ENCODE results near the gene ZNF532.
"Not testable (repeated sequence)": the region's sequence is repeated elsewhere in the genome, so short reads cannot be mapped to it uniquely, and the experiment has no call there.

The ZNF532 gene

DNA sequence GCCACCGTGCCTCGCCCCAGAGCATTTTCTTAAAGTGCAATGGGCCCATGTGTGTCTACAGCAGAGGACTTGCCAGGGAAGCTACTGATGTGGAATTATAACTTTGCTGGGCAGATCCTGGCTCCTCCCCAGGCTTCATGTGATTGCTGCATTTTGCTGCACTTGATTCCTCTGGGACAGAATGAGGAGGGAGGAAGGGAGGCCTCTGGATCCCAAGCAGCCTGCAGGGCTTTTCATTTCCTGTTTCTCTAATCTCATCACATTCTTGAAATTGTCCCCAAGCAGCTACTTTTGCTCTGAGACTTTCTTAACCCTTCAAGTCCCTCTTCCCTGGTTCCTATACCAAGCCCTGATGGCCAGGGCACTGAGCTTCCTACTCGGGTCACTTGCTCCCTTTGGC, 140.6 kb downstream of the ZNF532 start:
- DNase-seq (ENCODE audit: low read depth in 2 of 2): peak; percentile 44 to 52

DNA sequence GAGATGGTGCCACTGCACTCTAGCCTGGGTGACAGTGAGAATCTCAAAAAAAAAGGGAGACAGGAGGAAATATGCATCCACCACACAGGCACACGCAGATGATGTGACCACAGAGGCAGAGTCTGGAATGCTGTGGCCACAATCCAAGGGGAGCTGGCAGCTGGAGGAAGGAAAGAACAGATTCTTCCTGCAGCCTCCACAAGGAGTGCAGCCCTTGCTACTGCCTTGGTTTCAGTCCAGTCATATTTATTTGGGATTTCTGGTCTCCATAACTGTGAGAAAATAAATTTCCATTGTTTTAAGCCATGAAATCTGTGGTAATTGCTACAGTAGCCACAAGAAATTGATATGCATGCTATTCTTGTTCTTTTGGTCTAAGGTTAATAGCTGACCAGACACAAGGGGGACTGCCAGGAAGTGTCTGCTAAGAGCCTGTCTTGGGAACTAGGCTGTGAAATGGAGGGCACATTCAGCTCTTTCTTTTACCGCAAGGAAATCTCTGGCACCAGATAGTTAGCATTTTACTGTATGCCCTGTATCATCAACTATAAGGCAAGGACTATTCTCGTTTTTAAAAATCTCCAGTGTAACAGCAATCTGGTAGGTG, 141.9 kb downstream of the ZNF532 start:
- DNase-seq (ENCODE audit: low read depth in 2 of 2): no peak

DNA sequence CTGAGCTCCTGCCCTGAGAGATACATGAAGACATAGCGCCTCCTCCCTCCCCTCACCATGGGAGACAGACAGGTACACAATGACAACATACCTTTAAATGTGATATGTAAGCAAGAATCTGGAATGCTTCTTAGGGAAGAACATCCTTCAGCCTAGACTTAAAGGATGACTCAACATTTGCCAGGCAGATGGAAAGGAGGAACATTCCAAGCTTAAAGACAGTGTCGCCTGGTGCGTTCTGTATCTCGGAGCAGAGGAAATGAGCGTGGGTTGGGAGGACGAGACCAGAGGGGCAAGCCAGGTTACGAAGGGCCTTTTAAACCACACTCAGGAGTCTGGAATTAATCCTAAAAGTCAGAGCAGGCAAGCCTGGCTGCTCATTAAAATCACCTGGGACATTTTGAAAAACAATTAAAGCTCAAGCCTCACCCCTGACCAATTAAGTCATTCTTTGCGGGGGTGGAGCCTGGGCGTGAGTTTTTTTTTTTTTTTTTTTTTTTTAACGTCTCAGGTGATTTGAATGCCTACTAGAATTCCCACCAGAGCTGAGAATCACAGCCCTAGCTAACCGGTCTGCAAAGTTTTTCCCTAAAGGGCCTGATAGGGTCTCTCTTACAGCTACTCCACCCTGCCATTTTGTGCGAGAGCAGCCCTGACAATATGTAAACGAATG, 143.8 kb downstream of the ZNF532 start:
- peak in 1 of 2 experiments; percentile 33 for DNase-seq (ENCODE audit: low read depth in 2 of 2)

DNA sequence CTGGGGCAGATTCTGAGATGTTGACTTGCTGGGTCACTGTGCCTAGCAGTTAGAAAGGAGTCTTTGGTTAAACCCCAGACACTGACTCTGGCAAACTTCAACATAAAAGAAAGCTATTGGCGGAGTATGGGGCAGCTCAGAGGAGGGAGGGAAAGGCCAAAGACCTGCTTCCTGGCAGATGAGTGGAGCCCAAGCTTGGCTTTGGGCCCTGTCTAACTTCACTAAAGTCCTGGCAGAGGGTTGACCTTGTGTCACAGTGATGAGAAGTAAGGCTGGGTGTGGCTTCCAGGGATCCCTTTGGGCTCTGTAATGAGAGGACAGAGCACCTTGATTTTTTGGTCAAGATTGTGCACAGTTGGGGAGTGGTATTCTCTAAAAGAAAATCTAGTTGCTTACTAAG, 145.2 kb downstream of the ZNF532 start:
- DNase-seq (ENCODE audit: low read depth in 2 of 2): no peak

DNA sequence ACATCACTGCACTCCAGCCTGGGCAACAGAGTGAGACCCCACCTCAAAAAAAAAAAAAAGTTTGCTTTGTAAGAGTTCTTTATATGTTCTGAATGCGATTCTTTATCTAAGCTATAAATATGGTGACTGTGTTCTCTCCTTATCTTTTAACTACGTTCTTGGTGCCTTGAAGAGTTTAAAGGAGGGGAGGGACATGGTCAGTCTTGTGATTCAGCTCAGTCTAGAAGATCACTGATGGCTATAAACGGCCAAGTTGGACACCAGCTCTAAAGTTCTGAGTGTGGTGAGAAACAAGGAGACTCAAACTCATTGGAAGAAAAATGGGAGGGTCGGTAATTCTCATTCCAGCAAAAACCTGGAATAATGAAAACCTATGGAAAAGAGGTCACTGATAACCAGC, 146.6 kb downstream of the ZNF532 start:
- no peak for DNase-seq (ENCODE audit: low read depth in 2 of 2)

DNA sequence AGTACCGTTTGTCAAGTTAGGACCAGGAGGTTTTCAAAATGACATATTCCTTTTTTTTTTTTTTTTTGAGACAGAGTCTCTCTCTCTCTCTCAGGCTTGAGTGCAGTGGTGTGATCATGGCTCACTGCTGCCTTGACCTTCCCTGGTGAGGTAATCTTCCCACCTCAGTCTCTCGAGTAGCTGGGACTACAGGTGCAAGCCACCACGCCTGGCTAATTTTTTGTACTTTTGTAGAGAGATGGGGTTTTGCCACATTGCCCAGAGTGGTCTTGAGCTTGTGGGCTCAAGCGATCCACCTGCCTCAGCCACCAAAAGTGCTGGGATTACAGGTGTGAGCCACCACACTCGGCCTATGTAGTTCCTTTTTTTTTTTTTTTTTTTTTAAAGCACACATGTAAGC, 147.1 kb downstream of the ZNF532 start:
- DNase-seq (ENCODE audit: low read depth in 2 of 2): no peak

DNA sequence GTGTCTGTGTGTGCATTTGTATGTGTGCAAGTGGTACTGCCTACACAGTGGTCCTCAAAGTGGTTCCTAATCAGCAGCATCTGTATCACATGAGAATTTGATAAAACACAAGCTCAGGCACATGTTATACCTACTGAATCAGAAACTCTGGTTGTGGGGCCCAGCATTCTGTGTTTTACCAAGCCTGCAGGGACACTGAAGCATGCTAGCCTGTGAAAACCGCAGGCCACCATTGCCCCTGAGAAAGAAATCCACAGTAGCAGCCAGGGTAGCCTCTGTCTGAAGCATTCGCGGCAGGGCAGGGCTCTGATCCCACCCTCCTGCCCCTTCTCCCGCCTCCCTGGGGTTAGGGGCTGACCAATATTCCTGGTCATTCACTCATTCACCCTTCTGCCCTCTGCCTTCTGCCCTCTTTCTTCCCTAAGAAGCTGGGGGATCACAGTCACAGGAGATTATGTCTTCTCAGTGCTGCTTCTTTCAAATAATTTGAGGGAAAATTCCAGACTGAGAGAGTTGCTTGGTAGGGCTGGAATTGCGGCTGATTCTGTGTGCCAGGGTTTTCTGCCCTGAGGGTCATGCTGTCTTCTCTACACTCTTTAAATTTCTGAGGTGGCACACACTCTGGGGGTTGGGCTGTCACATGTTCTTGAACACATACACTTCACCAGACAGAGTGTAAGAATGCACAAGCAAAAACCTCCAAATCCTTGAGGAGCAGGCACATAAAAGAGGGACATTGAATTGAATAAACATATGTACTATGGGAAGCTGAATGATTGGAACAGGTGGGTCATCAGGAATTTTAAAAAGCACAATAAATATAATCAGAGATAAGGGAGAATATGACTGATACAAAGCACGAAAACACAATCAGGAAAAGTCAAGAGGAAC, 148.4 kb downstream of the ZNF532 start:
- no peak for DNase-seq (ENCODE audit: low read depth in 2 of 2)

DNA sequence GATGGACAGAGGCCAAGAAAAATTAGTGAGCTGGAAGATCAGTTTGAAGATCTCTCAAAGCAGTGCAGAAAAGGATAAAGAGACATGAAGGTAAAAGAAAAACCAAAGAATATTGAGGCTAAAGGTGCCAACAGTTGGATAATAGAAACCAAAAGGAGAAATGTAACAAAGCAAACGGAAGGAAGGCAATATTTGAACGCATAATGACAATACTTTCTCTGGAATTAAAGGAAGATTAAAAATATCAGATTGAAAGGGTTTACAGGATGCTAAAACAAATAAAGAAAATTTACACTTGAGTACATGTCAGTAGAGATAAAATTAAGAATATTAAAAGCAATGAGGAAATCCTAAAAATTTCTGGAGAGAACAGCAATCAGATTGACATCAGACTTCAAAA, 149.1 kb downstream of the ZNF532 start:
- no peak for DNase-seq (ENCODE audit: low read depth in 2 of 2)

DNA sequence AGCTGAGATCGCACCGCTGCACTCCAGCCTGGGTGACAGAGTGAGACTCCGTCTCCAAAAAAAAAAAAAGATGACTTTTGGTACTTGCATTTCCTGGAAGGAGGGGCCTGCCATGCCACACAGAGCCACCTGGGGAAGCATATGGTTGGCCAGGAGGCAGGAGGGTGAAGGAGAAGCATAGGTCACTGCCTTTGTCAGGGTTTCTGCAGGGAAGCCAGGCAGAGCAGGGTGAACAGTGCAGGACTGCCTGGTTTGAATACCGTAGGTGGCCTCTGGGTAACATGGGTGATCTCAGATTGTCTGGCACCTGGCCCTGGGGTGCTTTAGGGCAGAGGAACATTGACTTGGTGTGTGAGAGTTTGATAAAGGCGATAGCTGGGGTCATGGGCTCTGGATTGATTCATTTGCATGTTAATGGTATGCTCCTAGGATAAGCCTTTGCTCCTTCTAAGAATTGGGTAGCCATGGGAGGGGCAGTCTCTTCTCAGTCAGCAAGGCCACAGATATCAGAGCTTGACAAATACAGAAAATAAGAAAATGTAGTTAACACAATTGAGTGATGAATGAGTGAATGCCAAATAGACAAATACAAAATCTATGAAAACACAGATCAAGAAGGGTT, 151.0 kb downstream of the ZNF532 start:
- DNase-seq (ENCODE audit: low read depth in 2 of 2): no peak

DNA sequence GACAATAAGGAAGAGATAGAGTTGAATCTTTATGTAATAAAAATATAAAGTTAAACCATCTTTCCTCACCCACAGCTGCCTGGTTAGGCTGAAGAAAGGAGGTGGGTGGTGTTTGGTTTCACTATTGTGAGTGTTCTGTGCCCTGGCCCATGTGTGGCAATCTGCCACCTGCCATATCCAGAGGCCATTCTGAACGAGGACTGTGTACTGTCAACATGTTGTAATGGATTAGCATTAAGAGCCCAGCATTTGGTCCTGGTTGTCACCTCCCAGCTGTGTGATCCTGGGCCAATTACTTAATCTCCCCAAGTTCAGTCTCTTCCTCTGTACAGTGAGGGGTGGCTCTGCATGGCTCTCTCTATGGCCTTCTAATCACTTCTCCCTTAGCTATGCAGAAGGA, 156.8 kb downstream of the ZNF532 start:
- no peak for DNase-seq (ENCODE audit: low read depth in 2 of 2)

DNA sequence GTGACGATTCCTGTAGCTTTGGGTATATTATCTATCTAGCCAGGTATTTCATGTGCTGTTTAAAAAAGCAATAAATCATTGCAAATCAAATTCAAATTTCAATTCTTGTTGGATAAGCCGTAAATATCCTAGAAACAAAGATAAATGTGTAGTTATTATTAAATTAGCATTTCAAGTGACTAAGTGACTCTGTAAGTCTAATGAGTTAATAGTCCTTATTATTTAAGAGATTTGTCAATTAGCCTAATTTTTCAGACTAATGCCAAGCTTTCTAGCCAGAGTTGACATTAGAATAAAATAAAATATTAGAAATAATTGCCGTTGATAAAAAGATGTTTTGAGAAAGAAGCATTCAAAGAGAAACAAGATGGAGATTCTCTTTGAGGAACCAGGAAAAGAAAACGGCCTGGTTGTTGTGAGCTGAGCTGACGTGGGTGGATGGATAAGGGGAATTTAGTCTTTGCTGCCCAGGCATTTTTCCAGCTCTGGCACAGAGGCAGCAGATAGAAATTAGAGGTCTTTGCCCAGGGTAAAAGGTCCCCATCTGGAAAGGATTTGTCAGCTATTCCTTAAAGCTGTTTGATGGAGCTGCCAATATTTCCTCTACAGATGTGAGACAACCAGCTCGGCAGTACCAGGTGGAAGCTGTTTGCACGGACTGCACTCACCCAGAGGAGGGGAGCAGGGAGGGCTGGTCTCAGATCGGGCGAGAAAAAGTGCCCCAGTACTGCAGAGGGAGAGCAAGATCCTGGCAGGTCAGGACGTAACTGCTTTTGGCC, 157.7 kb downstream of the ZNF532 start:
- DNase-seq (ENCODE audit: low read depth in 2 of 2): no peak

DNA sequence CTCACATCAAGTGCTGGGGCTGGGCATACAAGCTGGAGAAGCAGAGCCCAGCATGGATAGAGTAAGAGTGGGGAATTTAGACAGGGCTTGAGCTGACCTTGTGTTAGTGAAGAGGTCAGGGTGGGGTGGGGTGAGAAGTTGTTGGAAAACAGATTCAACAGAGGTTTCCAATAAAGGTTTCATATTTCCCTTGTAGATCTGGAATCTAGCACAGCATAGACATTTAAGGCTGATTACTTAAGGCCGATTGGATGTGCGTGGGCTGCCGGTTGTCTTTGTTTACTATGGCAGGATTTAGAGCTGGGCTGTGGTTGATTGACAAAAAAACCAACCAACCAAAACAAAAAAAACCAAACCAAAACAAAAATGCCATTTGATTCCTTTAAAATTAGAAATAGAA, 160.2 kb downstream of the ZNF532 start:
- DNase-seq (ENCODE audit: low read depth in 2 of 2): no peak

DNA sequence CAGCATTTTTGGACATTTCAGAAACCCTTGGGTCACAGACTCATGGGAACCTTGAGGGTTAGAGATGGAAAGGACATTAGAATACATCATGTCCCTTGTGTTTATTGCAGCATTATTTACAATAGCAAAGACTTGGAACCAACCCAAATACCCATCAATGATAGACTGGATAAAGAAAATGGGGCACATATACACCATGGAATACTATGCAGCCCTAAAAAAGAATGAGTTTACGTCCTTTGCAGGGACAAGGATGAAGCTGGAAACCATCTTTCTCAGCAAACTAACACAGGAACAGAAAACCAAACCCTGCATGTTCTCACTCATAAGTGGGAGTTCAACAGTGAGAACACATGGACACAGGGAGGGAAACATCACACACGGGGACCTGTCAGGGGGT, 160.9 kb downstream of the ZNF532 start:
- DNase-seq (ENCODE audit: low read depth in 2 of 2): not testable (repeated sequence)

DNA sequence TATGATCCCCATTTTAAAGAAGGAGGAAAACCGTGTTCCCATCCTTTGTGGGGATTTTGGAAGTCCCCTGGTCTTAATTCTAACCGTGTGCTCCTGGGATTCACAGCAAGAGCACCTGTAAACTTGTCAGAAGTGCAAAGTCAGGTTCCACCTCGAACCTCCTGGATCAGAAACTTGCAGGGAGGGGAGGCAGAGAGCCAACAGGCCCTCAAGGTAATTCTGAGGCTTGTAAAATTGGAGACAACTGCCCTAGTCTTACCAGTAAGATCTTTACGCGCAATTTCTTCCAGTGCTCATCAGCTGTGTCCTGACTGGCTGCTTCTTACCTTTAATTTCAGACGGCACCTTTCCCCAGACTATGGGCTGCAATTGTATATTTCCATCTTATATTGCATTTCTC, 161.7 kb downstream of the ZNF532 start:
- no peak for DNase-seq (ENCODE audit: low read depth in 2 of 2)

DNA sequence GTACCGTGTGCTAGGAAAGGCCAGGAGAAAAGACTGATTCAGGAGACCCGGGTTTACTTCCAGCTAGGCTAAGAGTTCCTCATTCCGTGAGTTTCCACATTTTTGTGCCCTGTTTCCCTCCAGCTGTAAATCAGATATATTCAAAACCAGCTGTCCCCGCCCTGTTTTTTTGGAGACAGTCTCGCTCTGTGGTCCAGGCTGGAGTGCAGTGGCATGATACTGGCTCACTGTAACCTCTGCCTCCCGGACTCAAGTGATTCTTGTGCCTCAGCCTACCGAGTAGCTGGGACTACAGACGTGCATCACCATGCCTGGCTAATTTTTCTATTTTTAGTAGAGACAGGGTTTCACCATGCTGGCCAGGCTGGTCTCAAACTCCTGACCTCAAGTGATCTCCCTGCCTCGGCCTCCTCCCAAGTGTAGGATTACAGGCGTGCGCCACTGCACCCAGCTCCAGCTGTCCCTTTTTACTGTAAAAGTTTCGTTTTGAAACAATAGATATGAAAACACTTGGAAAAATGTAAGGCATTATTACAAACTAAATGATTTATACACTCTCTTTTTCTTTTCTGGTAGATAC, 162.2 kb downstream of the ZNF532 start:
- no peak for DNase-seq (ENCODE audit: low read depth in 2 of 2)

DNA sequence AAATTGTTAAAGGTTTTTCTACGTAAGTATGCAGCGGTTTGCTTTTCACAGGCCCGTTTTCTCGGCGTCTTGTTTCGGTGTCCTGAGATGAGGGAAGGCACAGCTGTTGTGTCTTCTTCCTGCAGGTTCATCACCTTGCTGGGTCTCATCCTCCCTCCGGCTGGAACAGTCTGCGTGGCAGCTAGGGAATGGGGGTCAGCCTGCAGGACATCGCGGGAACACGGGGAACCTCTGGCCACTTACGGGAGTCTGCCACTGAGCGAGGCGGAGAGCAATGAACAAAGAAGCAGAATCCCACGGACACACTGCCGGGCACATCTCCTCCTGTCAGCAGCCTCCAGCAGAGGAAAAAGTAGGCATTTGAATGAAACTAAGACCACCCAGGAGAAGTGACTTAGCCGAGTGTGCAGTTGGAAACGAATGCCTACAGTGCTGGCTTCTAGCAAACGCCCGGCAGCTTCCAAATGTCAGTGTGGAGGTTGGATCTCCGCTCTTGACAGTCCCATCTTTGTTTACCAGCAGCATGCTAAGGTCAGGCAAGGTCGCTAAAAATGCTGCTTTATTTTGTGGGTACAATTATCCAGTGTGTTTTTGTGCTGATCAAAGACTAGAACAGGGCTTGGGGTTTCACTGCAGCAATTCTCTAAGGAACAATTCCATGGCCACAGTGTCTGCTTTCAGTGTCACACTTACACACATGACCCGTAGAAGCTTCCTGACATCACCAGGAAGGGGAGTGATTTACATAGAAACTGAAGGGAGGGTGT, 165.2 kb downstream of the ZNF532 start:
- no peak for DNase-seq (ENCODE audit: low read depth in 2 of 2)

DNA sequence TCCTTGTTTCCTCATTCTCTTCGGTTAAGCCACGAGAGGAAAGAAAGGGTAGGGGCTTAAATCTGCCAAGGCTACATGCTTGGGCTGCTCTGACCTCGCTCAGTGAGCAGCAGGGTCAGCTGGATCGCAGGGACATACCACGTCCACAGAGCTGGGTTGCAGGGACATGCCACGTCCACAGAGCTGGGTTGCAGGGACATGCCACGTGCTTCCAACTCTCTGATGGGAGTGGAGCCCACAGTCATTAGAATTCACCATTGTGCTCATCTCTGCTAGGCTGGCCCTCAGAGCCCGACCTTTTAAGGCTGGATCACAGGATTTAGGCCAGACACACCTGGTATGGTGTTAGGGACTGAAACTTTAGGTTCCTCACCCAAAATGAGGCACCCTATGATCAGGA, 167.6 kb downstream of the ZNF532 start:
- DNase-seq (ENCODE audit: low read depth in 2 of 2): no peak

DNA sequence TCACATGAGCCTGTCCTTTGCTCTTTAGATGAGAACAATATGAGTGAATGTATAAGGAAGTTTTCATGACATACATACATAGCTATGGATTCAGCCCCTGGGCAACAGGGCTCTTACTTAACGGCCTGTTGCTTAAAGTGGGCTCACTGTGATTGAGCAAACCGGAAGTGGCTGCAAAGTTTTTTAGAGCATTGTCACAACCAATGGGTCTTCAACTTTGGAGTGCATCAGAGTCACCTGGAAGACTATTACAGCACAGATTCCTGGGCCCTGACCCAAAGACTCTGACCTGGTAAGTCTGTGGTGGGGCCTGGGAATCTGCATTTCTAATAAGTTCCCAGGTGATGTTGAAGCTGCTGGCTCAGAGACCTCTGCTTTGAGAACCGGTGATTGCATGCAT, 168.7 kb downstream of the ZNF532 start:
- no peak for DNase-seq (ENCODE audit: low read depth in 2 of 2)

DNA sequence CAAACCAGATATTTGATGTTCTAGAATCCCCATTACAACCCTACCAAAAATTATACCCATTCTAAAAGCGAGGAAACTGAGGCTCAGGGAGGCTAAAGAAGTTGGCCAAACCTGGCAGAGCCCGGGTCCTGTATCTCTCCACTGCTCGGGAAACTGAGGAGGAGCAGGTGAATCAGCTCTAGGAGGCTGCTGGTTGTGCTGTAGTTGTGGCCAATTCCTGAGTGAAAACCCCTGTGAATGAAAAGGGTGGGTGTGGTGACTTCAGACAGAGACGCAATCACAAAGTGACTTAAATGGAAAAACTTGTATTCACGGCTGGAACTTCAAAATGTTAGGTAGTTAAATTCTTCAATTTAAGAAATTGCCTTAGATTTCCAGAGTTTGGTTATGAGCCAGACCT, 169.3 kb downstream of the ZNF532 start:
- DNase-seq (ENCODE audit: low read depth in 2 of 2): no peak

DNA sequence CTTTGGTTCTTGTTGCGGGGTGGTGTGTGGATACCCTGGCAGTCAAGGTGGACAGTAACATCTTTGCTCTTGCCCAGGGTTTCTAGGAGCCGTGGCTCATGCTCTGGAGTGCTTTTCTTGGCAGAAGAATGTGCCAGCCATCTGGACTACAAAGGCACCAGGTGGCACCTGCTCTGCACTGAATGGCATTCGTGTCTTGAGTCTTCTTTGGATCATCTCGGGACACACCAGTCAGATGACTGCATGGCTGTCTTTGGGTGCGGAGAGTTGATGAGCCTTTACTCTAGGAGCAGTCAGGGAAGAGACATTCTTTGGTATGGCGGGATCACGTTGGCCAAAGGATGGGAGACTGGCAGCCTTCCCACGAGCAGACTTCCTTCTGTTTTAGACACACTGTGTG, 170.9 kb downstream of the ZNF532 start:
- no peak for DNase-seq (ENCODE audit: low read depth in 2 of 2)
